Endodermal cell (in vitro differentiated cells): ENCODE data around the gene PLRG1. TPM values are rescaled to one million over a fixed set of nuclear protein-coding genes. Genes with fewer than 3 reads are reported as not detected.

Source experiments
- DNase-seq: peaks from one replicate; pipeline ENCODE4 v3.0.0-alpha.2; 2017
- H3K27ac ChIP-seq: 2 replicates; pipeline ENCODE4 v1.5.1; 2013; ENCODE audit warnings: mild to moderate bottlenecking, low read depth, low read length, moderate library complexity
- H3K27me3 ChIP-seq: 2 replicates; pipeline ENCODE4 v1.6.1; 2013; ENCODE audit warnings: mild to moderate bottlenecking, low read length, moderate library complexity; ENCODE audit not compliant: insufficient read depth, control insufficient read depth, poor library complexity, severe bottlenecking
- H3K36me3 ChIP-seq: 2 replicates; pipeline ENCODE4 v1.7.0; 2013; ENCODE audit warnings: mild to moderate bottlenecking, low read length, moderate library complexity; ENCODE audit not compliant: control insufficient read depth, insufficient read depth
- H3K4me1 ChIP-seq: one replicate; pipeline ENCODE4 v1.7.0; 2013; ENCODE audit warnings: low read length; ENCODE audit not compliant: control insufficient read depth, insufficient read depth
- H3K4me3 ChIP-seq: 2 replicates; pipeline ENCODE4 v1.5.1; 2013; ENCODE audit warnings: mild to moderate bottlenecking, low read length, moderate library complexity
- H3K9ac ChIP-seq: 2 replicates; pipeline ENCODE4 v1.6.1; 2013; ENCODE audit warnings: mild to moderate bottlenecking, low read length, moderate library complexity; ENCODE audit not compliant: poor library complexity, severe bottlenecking; ENCODE audit errors: extremely low read depth
- H3K9me3 ChIP-seq: 2 replicates; pipeline ENCODE4 v1.6.1; 2013; ENCODE audit warnings: mild to moderate bottlenecking, low read length, moderate library complexity; ENCODE audit not compliant: control insufficient read depth
- H3K27ac Mint-ChIP-seq: 2 replicates; pipeline ENCODE4 v1.8.0; 2020; ENCODE audit warnings: mixed read lengths
- H3K27me3 Mint-ChIP-seq: 2 replicates; pipeline ENCODE4 v1.8.0; 2021; ENCODE audit warnings: mild to moderate bottlenecking, mixed read lengths; ENCODE audit not compliant: insufficient read depth
- H3K36me3 Mint-ChIP-seq: 2 replicates; pipeline ENCODE4 v1.8.0; 2020; ENCODE audit warnings: low read depth, mixed read lengths
- H3K4me1 Mint-ChIP-seq: 2 replicates; pipeline ENCODE4 v1.8.0; 2020; ENCODE audit warnings: mixed read lengths
- H3K4me3 Mint-ChIP-seq: 2 replicates; pipeline ENCODE4 v1.8.0; 2020; ENCODE audit warnings: mild to moderate bottlenecking, moderate library complexity, mixed read lengths
- H3K9me3 Mint-ChIP-seq: 2 replicates; pipeline ENCODE4 v1.8.0; 2020; ENCODE audit warnings: mild to moderate bottlenecking, mixed read lengths
- WGBS, 2 experiments: methylation state at CpG; one replicate each; pipeline versions ENCODE4 v1.1.5 to v1.1.7; 2013; ENCODE audit warnings: missing lambda C conversion rate in 2 of 2, mixed read lengths in 1 of 2; ENCODE audit not compliant: insufficient coverage in 1 of 2, insufficient read length in 1 of 2; 5-methylcytosine and 5-hydroxymethylcytosine counted together
- total RNA-seq, 2 donors: library from RNA; stranded (reverse); fragmentation: NEBNext Ultra II Directional in 1 of 2; extraction: Animal tissue kit (Norgen Biotek cat#: 25700) in 1 of 2; gene quantifications; 2 replicates in 1 of 2; 3 replicates in 1 of 2; pipeline ENCODE4 v1.2.1, GENCODE V29; 2021
- TF ChIP-seq, protein P1 (sequence below): fragments of 200-600 bp; sonication (generic); conservative IDR thresholded peaks from 2 replicates; pipeline ENCODE4 v1.5.0; 2021; ENCODE audit warnings: antibody characterized with exemption, mild to moderate bottlenecking

PLRG1 gene
- total RNA-seq, 2 donors from 2014 or later = 132 to 235 TPM

DNA sequence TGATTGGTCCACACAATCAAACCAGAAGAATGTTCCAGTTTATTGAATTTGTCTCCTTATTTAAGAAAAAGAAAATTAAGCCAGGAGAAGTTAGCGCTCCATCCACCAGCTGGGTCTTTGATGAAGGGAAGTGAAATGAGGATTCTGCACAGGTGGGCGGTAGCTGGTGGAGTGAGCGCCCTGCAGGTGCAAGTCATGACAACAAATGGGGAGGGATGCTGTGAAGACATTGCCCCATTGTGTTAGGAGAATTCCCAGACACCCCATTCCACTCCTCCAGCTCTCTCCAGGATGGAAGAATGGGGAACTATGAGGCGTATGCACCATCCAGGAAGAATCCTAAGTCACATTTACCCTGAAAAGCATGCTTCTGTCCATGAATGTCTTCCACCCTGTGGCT is 22.9 kb downstream of the PLRG1 start:
- Mint-ChIP-seq H3K27me3 (peaks cover 11% of the 10 kb centered on the region), H3K4me3 (no peak overlapping the region), H3K9me3 (no peaks in the 10 kb centered on the region), H3K27ac (no peak overlapping the region), H3K36me3 (no peaks in the 10 kb centered on the region), H3K4me1 (no peaks in the 10 kb centered on the region)
- Histone ChIP-seq H3K9me3 (no peaks in the 10 kb centered on the region), H3K9ac (no peak overlapping the region), H3K36me3 (no peaks in the 10 kb centered on the region), H3K4me3 (no peak overlapping the region), H3K27me3 (no peaks in the 10 kb centered on the region), H3K4me1 (no peaks in the 10 kb centered on the region), H3K27ac (no peak overlapping the region)
- no peak for DNase-seq
- 85 to 90% methylated on average over 2 to 4 of the region's 4 CpGs for WGBS, 2 experiments
- TF ChIP-seq, protein P1, sequence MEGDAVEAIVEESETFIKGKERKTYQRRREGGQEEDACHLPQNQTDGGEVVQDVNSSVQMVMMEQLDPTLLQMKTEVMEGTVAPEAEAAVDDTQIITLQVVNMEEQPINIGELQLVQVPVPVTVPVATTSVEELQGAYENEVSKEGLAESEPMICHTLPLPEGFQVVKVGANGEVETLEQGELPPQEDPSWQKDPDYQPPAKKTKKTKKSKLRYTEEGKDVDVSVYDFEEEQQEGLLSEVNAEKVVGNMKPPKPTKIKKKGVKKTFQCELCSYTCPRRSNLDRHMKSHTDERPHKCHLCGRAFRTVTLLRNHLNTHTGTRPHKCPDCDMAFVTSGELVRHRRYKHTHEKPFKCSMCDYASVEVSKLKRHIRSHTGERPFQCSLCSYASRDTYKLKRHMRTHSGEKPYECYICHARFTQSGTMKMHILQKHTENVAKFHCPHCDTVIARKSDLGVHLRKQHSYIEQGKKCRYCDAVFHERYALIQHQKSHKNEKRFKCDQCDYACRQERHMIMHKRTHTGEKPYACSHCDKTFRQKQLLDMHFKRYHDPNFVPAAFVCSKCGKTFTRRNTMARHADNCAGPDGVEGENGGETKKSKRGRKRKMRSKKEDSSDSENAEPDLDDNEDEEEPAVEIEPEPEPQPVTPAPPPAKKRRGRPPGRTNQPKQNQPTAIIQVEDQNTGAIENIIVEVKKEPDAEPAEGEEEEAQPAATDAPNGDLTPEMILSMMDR = no peak

DNA sequence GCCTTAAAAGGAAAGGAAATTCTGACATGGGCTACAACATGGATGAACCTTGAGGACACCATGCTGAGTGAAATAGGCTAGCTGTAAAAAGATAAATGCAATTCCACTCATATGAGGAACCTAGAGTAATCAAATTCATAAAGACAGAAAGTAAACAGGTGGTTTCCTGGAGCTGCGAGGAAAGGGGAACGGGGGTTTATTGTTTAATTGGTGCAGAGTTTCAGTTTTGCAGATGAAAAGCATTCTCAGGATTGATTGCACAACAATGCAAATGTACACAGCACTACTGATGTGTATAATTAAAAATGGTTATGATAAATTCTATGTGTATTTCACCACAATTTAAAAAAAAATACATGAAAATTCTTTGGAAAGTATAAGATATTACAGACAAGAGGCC is 24.0 kb downstream of the PLRG1 start:
- H3K9ac ChIP-seq = no peak overlapping the region
- H3K9me3 Mint-ChIP-seq = no peaks in the 10 kb centered on the region
- no peak overlapping the region for H3K4me3 Mint-ChIP-seq
- H3K27ac Mint-ChIP-seq = no peak overlapping the region
- DNase-seq = no peak
- H3K27me3 ChIP-seq = no peaks in the 10 kb centered on the region
- no peak overlapping the region for H3K27ac ChIP-seq
- no peaks in the 10 kb centered on the region for H3K4me1 ChIP-seq
- WGBS, 2 experiments = 92 to 93% methylated on average over 2 of the region's 2 CpGs
- H3K27me3 Mint-ChIP-seq = peaks cover 11% of the 10 kb centered on the region
- no peaks in the 10 kb centered on the region for H3K36me3 ChIP-seq
- TF ChIP-seq, protein P1 = no peak
- H3K36me3 Mint-ChIP-seq = no peaks in the 10 kb centered on the region
- H3K4me3 ChIP-seq = no peak overlapping the region
- no peaks in the 10 kb centered on the region for H3K4me1 Mint-ChIP-seq
- no peaks in the 10 kb centered on the region for H3K9me3 ChIP-seq

DNA sequence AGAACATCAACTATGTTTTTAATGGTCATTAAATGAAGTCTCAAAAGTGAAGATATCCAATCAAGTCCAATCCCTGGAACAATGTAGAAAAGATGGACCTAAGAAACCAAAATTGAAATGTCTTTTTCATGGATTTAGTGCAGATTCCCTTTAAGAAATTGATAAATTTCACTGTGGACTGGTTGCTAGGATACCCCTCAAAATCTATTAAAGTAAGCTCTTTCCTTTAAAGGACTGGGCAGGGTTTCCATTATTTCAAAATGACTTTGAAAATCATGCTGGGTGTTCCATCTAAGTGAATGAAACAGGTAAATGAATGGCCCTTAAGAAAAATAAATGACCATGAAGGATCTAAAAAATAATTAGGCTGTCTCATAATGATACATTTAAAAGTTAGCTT is 28.6 kb downstream of the PLRG1 start:
- Histone ChIP-seq H3K9ac (no peak overlapping the region), H3K4me1 (no peaks in the 10 kb centered on the region), H3K36me3 (no peaks in the 10 kb centered on the region), H3K27me3 (no peaks in the 10 kb centered on the region), H3K27ac (no peak overlapping the region), H3K4me3 (no peak overlapping the region), H3K9me3 (no peaks in the 10 kb centered on the region)
- no peak for DNase-seq
- no peaks in the 10 kb centered on the region for H3K4me1 Mint-ChIP-seq
- H3K27ac Mint-ChIP-seq = no peak overlapping the region
- H3K4me3 Mint-ChIP-seq = no peak overlapping the region
- no peaks in the 10 kb centered on the region for H3K36me3 Mint-ChIP-seq
- no peaks in the 10 kb centered on the region for H3K9me3 Mint-ChIP-seq
- TF ChIP-seq, protein P1 = no peak
- peaks cover 16% of the 10 kb centered on the region for H3K27me3 Mint-ChIP-seq
